Retinal pigment epithelial cell (primary cell): Measurements from ENCODE around the gene FERMT3.
"Not testable (repeated sequence)": the region's sequence is repeated elsewhere in the genome, so short reads cannot be mapped to it uniquely, and the experiment has no call there.

Experiments used
- DNase-seq: peaks from one replicate; pipeline ENCODE4 v3.0.0-alpha.2; 2010; ENCODE audit warnings: low read depth
- H3K4me3 ChIP-seq: 2 replicates; pipeline ENCODE4 v1.5.1; 2011; ENCODE audit warnings: mild to moderate bottlenecking, low read length, control low read depth, moderate library complexity
- TF ChIP-seq, protein P1 (sequence below): conservative IDR thresholded peaks from 2 replicates; pipeline ENCODE4 v1.5.1; 2011; ENCODE audit warnings: low read depth, low read length, control low read depth, inconsistent platforms

FERMT3 gene

DNA sequence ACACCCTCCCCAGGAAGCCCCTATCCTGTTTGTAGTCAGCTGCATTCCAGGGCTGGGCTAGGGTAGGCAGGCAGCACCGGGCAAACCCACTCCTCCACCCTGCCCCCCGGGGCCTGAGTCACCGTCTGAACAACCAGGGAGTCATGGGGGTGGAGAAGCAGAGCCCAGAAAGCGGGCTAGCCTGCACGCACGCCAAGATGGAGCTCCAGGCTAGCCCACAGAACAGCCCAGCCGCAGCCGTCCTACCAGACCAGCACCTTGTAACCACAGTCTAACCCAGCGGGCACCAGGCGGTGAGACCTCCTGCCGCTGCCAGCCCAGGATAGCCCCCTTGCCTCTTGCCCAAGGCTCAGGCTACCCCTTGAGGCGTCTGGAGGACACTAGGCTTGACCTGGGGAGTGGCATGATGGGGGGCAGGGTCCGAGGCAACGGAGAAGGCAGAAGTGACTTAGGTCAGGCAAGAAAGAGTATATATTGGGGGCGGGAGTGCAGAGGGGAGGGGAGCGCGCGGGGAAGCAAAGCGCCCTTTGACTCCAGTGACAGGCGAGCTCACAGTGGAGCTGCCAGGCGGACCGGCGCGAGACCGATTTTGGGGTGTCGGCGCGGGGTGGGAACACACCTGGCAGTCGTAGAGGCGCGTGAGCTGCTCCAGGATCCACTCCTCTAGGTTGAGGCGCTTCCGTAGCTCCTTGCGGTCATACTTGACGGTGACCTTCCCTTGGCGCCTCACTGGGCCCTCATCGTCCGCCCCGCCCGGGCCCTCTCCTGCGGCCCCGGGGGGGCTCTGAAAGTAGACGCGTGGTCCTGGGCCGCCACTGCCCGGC, 39.5 kb downstream of the FERMT3 start:
- TF ChIP-seq, protein P1, sequence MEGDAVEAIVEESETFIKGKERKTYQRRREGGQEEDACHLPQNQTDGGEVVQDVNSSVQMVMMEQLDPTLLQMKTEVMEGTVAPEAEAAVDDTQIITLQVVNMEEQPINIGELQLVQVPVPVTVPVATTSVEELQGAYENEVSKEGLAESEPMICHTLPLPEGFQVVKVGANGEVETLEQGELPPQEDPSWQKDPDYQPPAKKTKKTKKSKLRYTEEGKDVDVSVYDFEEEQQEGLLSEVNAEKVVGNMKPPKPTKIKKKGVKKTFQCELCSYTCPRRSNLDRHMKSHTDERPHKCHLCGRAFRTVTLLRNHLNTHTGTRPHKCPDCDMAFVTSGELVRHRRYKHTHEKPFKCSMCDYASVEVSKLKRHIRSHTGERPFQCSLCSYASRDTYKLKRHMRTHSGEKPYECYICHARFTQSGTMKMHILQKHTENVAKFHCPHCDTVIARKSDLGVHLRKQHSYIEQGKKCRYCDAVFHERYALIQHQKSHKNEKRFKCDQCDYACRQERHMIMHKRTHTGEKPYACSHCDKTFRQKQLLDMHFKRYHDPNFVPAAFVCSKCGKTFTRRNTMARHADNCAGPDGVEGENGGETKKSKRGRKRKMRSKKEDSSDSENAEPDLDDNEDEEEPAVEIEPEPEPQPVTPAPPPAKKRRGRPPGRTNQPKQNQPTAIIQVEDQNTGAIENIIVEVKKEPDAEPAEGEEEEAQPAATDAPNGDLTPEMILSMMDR = no peak
- H3K4me3 ChIP-seq = peak overlapping the region; percentile 90
- DNase-seq = peak; percentile 72

DNA sequence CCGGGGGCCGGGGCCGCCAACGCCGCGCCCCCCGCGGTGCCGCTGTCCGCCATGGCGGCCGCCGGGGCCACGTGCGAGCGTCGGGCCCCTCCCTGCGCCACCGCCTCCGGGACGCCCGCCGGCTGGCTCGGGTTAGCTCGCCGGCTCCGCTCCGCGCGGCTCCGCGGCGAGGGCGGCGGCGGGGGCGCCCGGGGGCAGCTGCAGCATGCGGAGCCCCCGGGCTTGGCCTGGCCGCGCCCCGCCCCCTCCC, 40.0 kb downstream of the FERMT3 start:
- H3K4me3 ChIP-seq, DNase-seq: not testable (repeated sequence)

DNA sequence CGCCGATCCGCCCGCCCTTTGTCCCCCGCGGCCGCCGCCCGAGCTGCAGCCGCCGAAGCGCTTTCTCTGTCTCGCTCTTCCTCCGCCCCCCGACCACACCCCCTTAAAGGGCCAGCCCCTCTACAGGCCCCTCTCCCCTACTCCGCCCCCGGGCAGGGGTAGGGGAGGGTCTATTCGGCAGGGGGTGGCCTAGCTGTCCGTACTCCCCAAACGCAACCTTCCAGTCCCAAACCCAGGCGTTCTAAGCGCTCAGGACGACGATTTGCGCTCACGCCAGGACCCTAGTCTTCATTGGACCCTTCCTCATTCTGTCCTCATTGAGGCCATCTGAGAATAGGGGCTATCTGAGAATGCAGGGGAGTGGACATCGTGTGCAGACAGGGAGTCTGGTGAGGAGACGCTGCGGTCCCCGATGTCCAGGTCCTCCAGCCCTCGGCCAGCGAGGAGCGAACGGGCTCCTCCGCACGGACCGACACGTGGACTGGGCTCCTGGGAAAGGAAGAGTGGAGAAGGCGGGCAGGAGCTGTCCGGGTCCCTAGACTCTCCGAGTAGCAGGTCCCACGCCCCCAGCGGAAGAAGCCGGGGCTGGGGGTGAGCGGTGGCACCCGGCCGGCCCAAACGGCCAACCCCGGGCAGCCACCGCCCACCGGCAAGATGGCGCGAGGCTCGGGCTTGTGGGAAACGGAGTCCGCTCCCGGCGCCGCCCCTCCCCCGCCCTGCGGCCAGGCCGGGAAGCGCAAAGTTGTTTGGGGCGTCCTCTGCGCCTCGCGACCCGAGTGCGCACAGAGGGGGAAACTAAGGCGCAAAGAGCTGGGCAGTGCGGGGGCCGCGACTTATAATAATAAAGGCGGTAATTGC, 40.6 kb downstream of the FERMT3 start, which contains the start of gene PPP1R14B:
Gene PPP1R14B (minus strand): TSS at position 73 of the 858 bp plus-strand sequence. CDS start 270 bp downstream, outside the sequence.
- TF ChIP-seq, protein P1 = no peak
- peak; percentile 46 for DNase-seq
- peak within 1 kb of the TSS; percentile 90 for H3K4me3 ChIP-seq

DNA sequence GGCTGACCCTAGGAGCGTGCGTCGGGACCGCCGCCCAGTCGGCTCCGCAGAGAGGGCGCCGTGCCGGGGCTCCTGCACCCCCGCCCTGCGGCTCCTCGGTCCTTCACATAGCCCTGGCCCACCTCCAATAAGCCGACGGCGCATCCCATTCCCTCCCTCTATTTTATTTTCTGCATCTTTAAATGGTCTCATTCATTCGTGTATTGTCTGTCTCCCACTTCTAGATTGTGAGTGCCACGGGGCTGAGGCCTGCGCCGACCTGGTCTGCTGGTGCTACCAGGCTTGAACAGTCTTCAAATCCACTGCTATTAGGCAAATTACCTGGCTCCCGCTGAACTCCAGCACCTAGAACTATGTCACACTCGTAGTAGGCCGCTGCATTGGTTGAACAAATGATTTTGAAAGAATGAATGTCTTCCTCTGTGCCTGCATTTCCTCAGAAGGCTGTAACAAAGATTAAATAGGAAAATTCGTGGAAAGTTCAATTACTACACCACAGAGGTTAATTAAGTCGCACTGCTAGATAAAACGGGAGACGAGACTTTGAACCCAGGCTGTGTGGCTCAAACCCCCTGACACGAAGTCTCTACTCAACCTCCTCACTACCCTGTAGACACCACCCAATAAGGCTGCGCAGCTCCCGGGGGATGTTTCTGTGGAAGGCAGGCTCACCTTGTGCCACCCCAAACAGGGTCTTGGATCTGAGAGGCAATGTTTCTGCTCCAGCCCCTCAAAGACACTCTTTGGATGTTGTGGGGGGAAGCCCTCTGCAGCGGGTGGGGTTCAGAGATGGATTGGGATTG, 41.4 kb downstream of the FERMT3 start:
- peak overlapping the region; percentile 74 for H3K4me3 ChIP-seq
- no peak for DNase-seq
- TF ChIP-seq, protein P1 = no peak

DNA sequence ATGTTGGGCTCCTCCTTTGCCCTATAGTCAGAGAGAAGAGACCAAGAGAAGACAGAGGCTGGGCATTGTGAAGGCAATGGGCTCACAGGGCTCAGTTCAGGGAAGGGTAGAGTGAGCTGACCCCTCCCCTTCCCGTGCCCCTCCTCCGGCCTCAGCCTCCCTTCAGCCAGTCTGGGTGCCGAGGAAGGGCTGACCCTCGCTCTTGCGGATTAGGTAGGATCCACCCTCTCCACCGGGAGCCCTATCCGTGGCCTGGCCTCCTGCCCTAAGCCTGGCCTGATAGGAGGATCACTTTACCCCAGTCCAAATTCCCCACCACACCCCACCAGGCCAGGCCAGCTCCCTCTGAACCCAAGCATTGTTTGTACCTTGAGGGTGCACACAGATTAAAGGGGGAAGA, 42.1 kb downstream of the FERMT3 start:
- no peak for DNase-seq
- no peak overlapping the region for H3K4me3 ChIP-seq
- TF ChIP-seq, protein P1 = no peak

DNA sequence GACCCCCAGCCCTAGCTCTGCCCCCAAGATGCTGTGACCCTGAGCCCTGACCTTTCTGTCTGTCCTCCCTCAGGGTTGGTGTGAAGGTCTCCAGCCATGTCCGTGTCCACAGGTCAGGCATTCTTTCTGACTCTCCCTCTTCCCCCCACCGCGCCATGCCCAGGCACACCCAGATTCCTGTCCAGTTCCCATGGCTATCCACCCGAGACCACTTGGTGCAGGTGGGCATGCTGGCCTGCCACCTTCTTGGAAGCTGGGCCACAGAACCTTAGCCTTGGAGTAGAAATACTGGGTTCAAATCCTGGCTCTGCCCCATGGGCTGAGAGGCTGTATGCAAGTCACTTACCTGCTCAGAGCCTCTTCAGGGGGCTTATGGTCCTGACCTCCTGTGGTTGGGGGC, 42.5 kb downstream of the FERMT3 start:
- no peak overlapping the region for H3K4me3 ChIP-seq
- DNase-seq = no peak
- TF ChIP-seq, protein P1 = no peak
